Heart left ventricle (tissue), 13 donors: ENCODE measurements around the gene AQP11.
"Not testable (repeated sequence)": the region's sequence is repeated elsewhere in the genome, so short reads cannot be mapped to it uniquely, and the experiment has no call there.

ENCODE experiments used
- CTCF ChIP-seq, 12 donors: fragments of 200-600 bp; sonication (generic) in 4 of 12; IDR thresholded peaks; one replicate each; pipeline versions ENCODE4 v1.5.0 to v1.8.0; 2018 to 2022; ENCODE audit warnings: antibody characterized with exemption in 12 of 12, mild to moderate bottlenecking in 5 of 12
- POLR2A ChIP-seq, 2 donors: fragments of 450-650 bp; IDR thresholded peaks; one replicate each; pipeline ENCODE4 v1.6.1; 2017; ENCODE audit warnings: antibody characterized with exemption in 2 of 2, mild to moderate bottlenecking in 2 of 2, moderate library complexity in 2 of 2
- donor health status: ischemic (EF 13 %, LVEDD 7.1; RV severe dilation, severe dysfunction).
- donor health status: DM: no; HTN: yes; CAD: no.
- donor health status: DM: no; HTN: no; CAD: no.
- donor health status: ischemic (EF 25% LVEDD 6.9; RV normal size, moderate dysfunction).
- donor health status: ischemic (EF 25% LVEDD 5.7; RV mildly dilated, moderate dysfunction).
- donor health status: ischemic (EF 35%, LVEDD 5.7; RV mildly dilated, moderate dysfunction).
- donor health status: nonischemic (EF 11% LVEDD 7.7; RV severe dilation, severe dysfunction).
- donor health status: DM: yes; HTN: yes; CAD: no.
- donor health status: PGD.
- donor health status: ischemic (EF 29% LVEDD 5.4; RV normal size, mild dysfunction).
- donor health status: nonischemic (EF 23%, LVEDD 6.1; RV moderate dilation, normal function).

- not testable (repeated sequence) for TF ChIP-seq CTCF, POLR2A (IDR thresholded peaks at IDR 0.05)
These were observed 44.2 kb downstream of the AQP11 start for GRCh38 chr11:77633926-77634325.
